Spinal cord (tissue), 10 donors: ENCODE measurements around the gene RCOR3. TPM values are rescaled to one million over a fixed set of nuclear protein-coding genes. Genes with fewer than 3 reads are reported as not detected.
"Not testable (repeated sequence)": the region's sequence is repeated elsewhere in the genome, so short reads cannot be mapped to it uniquely, and the experiment has no call there.

ENCODE experiments used
- DNase-seq, 6 donors: peaks; one replicate each; pipeline versions ENCODE4 v3.0.0 to v3.0.0-alpha.2; 2013 to 2015; ENCODE audit warnings: low spot score in 6 of 6, low read depth in 4 of 6
- H3K27ac ChIP-seq: one replicate; pipeline ENCODE4 v1.5.1; 2013; ENCODE audit warnings: low read depth, low read length, control low read depth
- H3K27me3 ChIP-seq: one replicate; pipeline ENCODE4 v1.6.1; 2013; ENCODE audit warnings: low read length; ENCODE audit not compliant: control insufficient read depth, insufficient read depth
- H3K36me3 ChIP-seq: one replicate; pipeline ENCODE4 v1.6.1; 2013; ENCODE audit warnings: low read length; ENCODE audit not compliant: control insufficient read depth, insufficient read depth
- H3K4me1 ChIP-seq: one replicate; pipeline ENCODE4 v1.6.1; 2013; ENCODE audit warnings: low read length; ENCODE audit not compliant: control insufficient read depth, insufficient read depth
- H3K4me3 ChIP-seq: one replicate; pipeline ENCODE4 v1.5.1; 2013; ENCODE audit warnings: low read depth, low read length, control low read depth
- H3K9me3 ChIP-seq: one replicate; pipeline ENCODE4 v1.6.1; 2013; ENCODE audit warnings: low read length; ENCODE audit not compliant: control insufficient read depth, insufficient read depth
- WGBS: methylation state at CpG from one replicate; pipeline ENCODE4 v1.1.5; 2013; ENCODE audit warnings: missing lambda C conversion rate; ENCODE audit not compliant: insufficient coverage; 5-methylcytosine and 5-hydroxymethylcytosine counted together
- polyA plus RNA-seq, 2 donors: library from polyadenylated mRNA; unstranded; fragments of 120-200 nt; gene quantifications; one replicate each; pipeline ENCODE4 v1.2.1, GENCODE V29; 2013; ENCODE audit not compliant: insufficient read length in 2 of 2
- total RNA-seq, 2 donors: library from RNA; depleted of rRNA in 1 of 2; stranded (reverse); fragments of 120-200 nt in 1 of 2; fragments of >200 nt in 1 of 2; gene quantifications; one replicate each; pipeline versions ENCODE4 v1.2.3 to v1.2.4, GENCODE V29; 2013 to 2014
- donor health status: healthy.

Gene RCOR3
- total and polyA plus RNA-seq, 4 donors, result 54.1 to 77.2 (median 66.1) TPM

DNA sequence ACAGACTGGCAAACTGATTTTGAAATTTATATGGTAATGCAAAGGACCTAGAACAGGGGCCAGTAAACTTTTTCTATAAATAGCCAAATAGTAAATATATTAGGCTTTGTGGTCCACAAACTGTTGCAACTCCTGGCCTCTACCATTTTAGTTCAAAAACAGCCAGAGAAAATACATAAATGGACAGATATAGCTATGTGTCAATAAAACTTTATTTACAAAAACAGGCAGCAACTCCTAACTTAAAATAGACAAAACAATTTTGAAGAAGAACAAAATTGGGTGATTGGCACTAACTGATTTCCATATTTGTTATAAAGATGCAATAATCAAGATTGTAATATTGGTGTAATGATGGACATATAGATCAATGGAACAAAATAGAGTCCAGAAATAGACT lies 60.7 kb downstream of the RCOR3 start:
- H3K36me3 ChIP-seq, result peaks cover 5% of the 10 kb centered on the region
- no peak overlapping the region for H3K27ac ChIP-seq
- no peaks in the 10 kb centered on the region for H3K9me3 ChIP-seq
- no peaks in the 10 kb centered on the region for H3K27me3 ChIP-seq
- no peaks in the 10 kb centered on the region for H3K4me1 ChIP-seq
- H3K4me3 ChIP-seq, result no peak overlapping the region
- DNase-seq, result no peak

DNA sequence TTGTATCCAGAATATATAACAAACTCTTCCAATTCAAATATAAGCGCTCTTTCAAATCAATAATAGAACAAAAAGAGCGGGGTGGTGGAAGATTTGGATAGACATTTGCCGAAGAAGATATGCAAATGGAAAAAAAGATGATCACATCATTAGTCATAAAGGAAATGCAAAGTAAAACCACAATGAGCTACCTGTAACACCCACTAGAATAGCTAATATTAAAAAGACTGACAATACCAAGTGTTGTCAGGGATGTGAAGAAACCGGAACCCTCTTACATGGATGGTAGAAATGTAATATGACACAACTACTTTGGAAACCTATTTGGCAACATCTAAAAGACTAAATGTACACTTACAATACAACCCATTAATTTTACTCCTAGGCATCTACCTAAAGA lies 61.8 kb downstream of the RCOR3 start:
- H3K4me3 ChIP-seq, result no peak overlapping the region
- H3K36me3 ChIP-seq, result peaks cover 5% of the 10 kb centered on the region
- no peak for DNase-seq
- H3K27me3 ChIP-seq, result no peaks in the 10 kb centered on the region
- no peak overlapping the region for H3K27ac ChIP-seq
- H3K4me1 ChIP-seq, result peaks cover 1% of the 10 kb centered on the region
- no CpG with 5 or more reads among the region's 4 CpGs for WGBS
- no peaks in the 10 kb centered on the region for H3K9me3 ChIP-seq

GRCh38 chr1:211321646-211322045 lies 62.5 kb downstream of the RCOR3 start:
- not testable (repeated sequence) for H3K27me3 ChIP-seq, DNase-seq, H3K36me3 ChIP-seq, H3K9me3 ChIP-seq, H3K4me1 ChIP-seq, H3K27ac ChIP-seq, H3K4me3 ChIP-seq
- WGBS, result no CpG with 5 or more reads among the region's 7 CpGs

- no peak overlapping the region for H3K4me3 ChIP-seq
- peak in 4 of 6 donors; percentile 28 to 85 (median 56) for DNase-seq
- 6% methylated on average over 2 of the region's 9 CpGs for WGBS
- H3K36me3 ChIP-seq, result no peaks in the 10 kb centered on the region
- H3K27ac ChIP-seq, result no peak overlapping the region
- H3K27me3 ChIP-seq, result peaks cover 6% of the 10 kb centered on the region
- no peaks in the 10 kb centered on the region for H3K9me3 ChIP-seq
- H3K4me1 ChIP-seq, result peaks cover 11% of the 10 kb centered on the region
Observed at GRCh38 chr1:211323156-211324063, 64.2 kb downstream of the RCOR3 start.

- H3K27ac ChIP-seq, result no peak overlapping the region
- H3K4me3 ChIP-seq, result no peak overlapping the region
- H3K9me3 ChIP-seq, result no peaks in the 10 kb centered on the region
- H3K4me1 ChIP-seq, result peaks cover 11% of the 10 kb centered on the region
- H3K36me3 ChIP-seq, result no peaks in the 10 kb centered on the region
- 100% methylated on average over 2 of the region's 12 CpGs for WGBS
- no peak for DNase-seq
- peaks cover 6% of the 10 kb centered on the region for H3K27me3 ChIP-seq
Observed at GRCh38 chr1:211324992-211325775, 66.0 kb downstream of the RCOR3 start.

DNA sequence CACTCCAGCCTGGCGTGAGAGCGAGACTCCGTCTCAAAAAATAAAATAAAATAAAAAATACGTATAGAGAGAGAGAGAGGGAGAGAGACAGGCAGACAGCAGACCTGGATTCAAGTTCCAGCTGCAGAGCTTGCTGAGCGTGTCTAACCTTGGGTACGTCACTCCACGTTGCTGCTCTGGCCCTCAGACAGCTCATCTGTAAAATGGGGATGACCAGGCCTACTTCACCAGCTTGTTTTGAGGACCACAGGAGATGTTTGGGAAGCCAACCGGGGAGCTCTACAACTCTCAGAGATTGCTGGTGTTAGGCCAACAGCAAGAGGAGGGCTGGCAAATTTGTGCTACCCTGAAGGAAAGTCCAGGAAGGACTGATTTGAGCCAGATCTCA lies 67.0 kb downstream of the RCOR3 start:
- Histone ChIP-seq H3K27me3 (peaks cover 6% of the 10 kb centered on the region), H3K9me3 (no peaks in the 10 kb centered on the region), H3K36me3 (no peaks in the 10 kb centered on the region), H3K4me3 (peak overlapping the region; percentile 59), H3K4me1 (peaks cover 11% of the 10 kb centered on the region), H3K27ac (peak overlapping the region; percentile 22)
- WGBS, result 95% methylated on average over 5 of the region's 8 CpGs
- DNase-seq, result no peak

DNA sequence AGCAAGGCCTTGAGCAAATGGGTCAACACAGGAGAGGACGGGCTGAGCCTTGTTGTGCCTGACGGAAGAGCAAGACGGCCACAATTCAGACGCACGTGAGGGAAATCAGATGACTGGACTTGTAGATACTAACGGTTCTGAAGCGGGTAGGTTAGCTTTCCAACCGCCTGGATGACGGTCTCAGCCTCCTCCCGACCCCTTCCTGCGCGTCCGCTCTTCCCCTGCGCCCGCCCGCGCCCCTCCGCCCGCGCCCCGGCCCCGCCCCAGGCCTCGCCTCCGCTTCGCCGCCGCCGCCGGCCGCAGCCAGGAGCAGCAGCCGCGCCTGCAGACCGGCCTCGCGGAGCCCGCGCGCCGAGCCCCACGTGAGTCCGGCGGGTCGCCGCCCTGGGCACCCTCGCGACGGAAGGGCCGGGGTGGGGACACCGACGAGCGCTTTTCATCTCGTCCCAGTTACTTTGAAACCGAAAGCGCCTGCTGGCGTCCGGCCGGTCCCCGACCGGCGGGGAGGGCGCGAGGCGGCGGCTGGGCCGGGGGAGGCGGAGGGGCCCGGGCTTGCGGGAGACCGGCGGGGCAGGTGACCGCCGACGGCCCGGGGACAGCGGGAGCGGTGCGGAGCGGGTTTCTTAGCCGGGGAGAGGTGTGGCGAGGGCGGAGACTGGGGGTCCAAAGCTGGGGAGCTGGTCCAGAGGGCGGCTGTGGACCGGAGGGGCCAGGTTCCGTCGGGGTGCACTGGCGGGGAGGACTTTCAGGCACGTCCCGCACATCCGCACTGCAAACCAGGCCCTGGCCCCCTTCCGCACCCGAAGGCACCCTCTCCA lies 67.6 kb downstream of the RCOR3 start, which contains the start of gene TRAF5:
TSS of gene TRAF5 (plus strand) at position 306 of the 818 bp plus-strand sequence. CDS start 26,407 bp downstream, outside the sequence.
- Histone ChIP-seq H3K9me3 (no peaks in the 10 kb centered on the region), H3K36me3 (no peaks in the 10 kb centered on the region), H3K4me1 (peaks cover 11% of the 10 kb centered on the region), H3K27ac (peak within 1 kb of the TSS; percentile 65), H3K4me3 (peak within 1 kb of the TSS; percentile 59), H3K27me3 (peaks cover 6% of the 10 kb centered on the region)
- peak in 2 of 6 donors; percentile 64 to 69 for DNase-seq
- WGBS, result under 1% methylated on average over 91 of the region's 91 CpGs

DNA sequence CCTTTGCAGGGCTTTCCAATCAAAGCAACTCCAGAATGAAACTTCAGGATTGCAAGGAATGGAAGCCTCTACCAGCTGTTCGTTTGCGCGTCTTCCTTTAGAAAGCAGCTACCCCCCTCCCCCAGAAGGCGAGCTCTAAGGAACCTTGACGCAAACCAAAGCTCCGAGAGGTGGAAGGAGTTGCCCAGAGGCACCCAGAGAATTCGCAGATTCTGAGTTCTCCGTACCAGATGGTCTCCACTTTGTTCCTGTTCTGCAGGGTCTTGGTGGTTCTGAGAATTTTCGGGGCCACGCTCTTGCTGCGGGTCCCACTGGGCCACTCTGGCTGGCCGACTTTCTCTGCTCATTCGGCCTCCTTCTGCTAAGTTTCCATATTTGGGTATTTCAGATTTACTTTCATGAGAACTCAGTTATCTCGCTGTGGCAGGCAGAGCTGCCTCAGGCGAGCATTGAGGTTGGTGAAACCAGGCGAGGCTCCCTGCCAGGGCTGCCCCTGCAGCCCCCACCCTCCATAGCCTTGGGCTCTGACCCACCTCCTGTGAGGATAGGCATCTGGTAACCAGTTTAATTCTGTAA lies 68.3 kb downstream of the RCOR3 start:
- Histone ChIP-seq H3K27ac (peak overlapping the region; percentile 65), H3K4me1 (peaks cover 18% of the 10 kb centered on the region)
- peak in 1 of 6 donors; percentile 49 for DNase-seq

More for the DNA sequence above, 68.3 kb downstream of the RCOR3 start:
- Histone ChIP-seq H3K27me3 (peaks cover 6% of the 10 kb centered on the region), H3K36me3 (no peaks in the 10 kb centered on the region), H3K4me3 (peak overlapping the region; percentile 59), H3K9me3 (no peaks in the 10 kb centered on the region)
- 35% methylated on average over 13 of the region's 16 CpGs for WGBS
